ENCODE data around the gene AURKAIP1.
"Not testable (repeated sequence)": the region's sequence is repeated elsewhere in the genome, so short reads cannot be mapped to it uniquely, and the experiment has no call there.

AURKAIP1 gene

DNA sequence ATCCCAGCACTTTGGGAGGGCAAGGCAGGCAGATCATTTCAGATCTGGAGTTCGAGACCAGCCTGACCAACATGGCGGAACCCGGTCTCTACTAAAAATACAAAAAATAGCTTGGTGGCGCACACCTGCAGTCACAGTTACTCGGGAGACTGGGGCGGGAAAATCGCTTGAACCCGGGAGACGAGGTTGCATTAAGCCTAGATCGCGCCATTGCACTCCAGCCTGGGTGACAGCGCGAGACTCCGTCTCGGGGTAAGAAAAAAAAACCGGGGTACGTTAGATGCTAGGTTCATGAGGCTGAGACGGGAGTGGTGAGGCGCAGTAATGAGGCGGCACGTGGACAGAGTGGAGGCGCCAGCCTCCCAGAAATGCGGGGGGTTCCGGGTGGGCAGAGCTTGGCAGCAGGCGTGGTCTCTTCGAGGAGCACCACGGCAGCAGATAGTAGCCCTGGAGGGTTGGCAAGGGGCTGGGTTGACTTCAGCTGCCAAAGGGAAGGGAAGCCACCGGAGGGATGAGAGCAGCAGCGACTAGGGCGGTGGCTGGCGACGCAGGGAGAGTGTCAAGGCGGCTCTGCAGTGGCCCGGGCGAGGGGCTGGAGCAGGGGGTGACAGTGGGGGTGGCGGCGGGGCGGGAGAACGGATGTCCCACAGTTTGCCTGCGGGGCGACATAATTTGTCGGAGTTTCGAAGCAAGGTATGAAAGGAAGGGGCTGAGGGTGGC, 31.3 kb upstream of the AURKAIP1 start:
- DNase-seq, result no peak

DNA sequence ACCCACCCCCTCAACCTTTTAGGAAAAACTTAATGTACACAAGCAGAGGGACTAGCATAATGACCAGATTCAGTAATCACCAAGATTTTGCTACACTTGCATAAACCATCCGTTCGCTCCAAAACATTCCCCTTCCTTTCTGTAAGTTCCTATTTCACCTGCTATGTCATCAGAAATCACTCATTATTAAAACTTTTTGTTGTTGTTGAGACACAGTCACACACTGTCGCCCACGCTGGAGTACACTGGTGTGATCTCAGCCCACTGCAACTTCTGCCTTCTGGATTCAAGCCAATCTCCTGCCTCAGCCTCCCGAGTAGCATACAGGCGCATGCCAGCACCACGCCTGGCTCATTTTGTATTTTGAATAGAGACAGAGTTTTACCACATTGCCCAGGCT, 28.6 kb upstream of the AURKAIP1 start:
- DNase-seq, result no peak

DNA sequence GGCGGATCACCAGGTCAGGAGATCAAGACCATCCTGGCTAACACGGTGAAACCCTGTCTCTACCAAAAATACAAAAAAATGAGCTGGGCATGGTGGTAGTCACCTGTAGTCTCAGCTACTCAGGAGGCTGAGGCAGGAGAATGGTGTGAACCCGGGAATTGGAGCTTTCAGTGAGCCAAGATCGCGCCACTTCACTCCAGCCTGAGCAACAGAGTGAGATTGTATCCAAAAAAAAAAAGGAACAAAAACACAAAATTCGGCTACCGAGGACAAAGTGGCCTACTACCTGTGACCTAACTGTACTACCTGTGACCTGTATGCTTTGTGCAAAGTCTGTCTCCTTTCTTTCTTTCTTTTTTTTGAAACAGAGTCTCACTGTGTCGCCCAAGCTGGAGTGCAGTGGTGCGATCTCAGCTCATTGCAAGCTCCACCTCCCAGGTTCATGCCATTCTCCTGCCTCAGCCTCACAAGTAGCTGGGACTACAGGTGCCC, 27.9 kb upstream of the AURKAIP1 start:
- DNase-seq, result not testable (repeated sequence)

DNA sequence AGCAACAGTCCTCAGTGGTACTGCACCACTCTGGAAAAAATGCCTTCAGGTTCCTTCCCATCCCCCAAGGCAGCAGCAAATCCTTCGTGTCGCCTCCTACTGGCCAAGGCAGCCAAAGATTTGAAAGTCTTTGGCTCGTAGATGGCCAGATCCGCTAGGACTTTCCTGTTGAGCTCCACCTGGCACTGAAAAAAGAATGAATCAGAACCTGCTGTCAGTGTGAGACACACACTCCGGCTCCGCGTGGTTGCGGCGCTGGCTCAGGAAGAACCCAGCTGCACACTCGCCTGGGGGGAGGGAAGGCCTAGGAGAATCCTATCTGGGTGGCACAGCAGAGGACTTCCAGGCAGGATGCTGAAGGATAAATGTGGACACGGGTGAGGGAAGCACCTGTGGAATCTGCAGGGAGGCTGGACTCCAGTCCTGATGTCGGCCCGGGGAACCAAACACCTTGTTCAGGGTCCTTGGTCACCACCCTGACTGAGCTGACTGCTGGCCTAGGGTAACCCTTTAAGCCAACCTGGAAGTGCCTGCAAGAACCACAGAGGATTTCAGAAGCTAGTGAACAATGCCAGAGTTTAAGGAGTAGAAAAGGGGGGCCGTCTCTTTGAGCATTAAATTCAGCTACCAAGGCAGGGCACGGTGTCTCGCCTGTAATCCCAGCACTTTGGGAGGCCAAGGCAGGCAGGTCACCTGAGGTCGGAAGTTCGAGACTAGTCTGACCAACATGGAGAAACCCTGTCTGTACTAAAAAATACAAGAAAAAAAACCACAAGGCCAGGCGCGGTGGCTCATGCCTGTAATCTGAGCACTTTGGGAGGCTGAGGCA, 27.3 kb upstream of the AURKAIP1 start:
- DNase-seq, result no peak

DNA sequence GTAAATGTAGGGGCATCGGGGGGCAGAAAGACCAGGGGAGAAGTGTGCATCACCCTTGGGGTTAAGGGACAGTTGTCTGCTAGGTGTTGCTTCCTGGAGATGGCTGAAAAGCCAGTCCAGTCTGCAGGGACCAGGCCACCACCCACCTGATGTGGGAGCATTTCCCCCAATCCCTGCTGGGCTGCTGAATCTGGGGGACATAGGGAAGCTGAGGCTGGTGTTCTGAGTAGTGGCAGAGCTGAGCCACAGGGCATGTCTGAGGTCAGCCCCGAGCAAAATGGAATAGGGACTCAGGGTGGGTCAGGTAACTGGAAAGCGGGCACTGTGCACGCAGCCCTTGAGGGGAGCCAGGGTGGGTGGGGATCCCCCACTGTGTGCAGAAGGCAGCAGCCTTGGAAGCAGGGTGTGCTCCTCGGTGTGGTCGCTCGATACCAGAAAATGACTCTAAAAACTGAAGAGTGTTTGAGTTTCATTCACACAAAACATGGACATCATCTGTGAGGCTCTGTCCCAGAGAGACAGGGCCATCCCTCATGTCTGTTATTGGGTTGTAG, 26.5 kb upstream of the AURKAIP1 start:
- no peak for DNase-seq

DNA sequence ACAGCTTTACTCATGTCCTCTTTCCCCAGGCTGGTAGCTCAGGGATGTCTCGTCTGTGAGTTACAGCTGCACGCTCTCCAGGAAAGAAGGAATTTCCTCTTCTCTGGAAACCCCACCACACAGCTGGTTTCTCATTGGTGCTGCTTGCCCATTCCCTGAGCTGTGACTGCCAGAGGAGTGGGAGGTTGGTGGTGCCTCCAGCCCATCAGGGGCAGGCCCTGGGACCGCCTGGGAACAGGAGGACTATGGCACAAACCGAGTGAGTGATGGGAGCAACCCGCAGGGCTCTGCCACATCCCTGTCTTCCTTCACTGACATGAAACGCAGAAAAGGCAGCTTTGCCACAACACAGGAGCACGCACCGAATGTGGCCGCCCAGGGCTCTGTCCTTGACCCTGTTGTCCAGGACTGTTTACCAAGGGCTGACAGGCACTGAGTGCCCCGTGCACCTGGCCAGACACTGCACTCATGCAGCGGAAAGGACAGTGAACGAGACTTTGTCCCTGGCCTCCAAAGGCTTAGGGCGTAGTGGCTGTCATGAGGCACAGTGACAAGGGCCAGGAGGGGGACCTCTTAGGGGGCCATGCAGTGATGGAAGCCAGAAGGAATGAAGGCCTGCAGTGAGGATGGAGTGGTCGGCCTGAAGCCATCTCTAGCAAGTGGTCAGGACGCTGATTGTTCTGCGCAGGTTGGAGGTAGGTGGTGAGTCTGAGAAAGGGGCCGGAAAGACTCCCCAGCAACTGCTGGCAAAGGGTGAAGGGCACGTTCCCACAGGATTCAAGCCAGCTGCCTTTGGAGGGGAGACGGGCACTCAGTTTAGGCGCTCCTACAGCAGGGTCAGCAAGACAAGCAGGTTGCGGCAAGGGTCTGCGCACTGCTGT, 25.8 kb upstream of the AURKAIP1 start:
- DNase-seq, result no peak

DNA sequence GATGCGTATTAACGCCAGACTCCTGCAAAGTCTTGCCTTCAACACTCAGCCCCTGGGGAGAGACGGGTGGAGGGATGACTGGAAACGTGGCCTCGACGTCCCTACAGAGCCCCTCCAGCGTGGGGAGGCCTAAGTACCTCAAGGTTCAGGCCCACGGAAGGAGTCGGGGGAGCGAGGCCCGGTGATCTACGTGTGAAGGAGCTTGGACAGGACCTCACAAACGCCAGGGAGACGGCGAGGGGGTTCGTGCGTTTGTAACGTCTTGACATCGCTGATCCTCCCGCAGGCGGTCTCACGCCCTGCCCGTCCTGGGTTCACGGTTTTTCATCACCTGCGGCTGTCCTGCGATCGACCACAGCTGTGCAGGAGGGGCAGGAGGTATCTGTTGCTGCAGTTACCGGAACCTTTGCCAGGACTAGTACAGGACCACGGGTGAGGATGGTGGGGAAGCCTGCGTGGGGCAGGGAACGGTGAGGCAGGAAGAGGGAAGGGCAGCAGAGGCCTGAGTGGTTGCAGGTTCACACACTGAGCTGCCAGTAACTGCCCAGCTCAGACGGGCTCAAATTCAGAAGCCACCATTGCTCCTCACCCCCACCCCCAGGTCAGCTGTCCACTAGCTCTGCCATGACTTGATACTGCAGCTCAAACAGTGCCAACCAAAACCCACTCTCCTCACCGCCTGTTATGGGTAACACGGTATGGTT, 25.0 kb upstream of the AURKAIP1 start:
- no peak for DNase-seq

DNA sequence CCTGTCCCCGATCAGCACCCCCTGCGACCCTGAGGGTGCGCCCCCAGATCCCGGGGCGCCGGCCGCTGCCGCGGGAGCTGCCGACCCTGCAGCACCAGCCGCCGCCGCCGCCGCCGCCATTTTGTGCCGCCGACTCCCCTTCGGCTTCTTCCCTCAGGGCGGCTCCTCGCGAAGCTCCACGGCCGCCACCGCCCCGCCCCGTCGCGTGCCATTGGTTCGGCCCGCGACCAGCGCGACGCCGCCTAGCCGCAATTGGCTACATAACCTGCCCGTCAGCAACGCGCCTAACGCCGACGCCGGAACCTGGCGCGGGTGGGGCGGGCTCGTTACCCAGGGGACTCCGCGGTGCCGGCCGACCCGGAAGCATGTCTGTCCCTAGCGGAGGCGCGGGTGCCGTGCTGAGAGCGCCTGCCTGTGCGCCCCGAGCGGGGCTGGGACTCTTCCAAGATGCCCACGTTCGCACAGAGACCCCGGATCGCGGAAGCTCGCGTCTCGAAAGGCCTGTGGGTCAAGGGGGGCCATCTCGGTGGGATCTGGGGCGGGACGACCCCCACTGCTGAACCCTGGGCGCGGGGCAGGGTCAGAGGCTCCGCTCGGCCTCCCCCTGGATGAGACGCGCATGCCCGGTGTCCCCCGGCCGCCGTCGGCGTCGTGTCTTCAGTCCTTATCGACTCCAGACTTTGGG, 24.3 kb upstream of the AURKAIP1 start, which contains the start of gene CCNL2:
Gene CCNL2 (minus strand): TSS at position 149 of the 685 bp plus-strand sequence. CDS start 29 bp downstream, at position 120.
- DNase-seq, result peak; percentile 80

DNA sequence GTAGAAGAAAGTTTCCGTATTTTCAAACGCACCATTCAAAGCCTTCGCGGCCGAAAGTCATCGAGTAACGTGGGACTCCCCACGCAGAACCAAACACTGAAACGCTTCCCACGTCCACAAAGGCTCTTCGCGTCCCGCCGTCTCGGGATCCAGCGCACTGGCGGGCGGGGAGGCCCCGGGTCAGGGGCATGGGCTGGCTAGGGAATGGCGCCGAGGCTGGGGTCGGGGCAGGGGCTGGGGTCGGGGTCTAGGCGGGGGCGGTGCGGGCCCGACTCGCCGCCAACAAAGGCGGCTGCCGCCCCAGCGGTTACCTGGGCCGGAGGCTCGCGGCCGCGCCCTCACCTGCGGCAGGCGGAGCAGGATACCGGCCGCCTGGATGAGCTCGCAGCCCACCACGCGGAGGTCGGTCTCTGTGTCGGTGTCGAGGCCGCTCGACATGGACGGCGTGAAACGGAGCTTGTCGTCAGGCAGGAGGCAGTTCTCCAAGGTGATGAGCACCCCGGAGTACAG, 23.7 kb upstream of the AURKAIP1 start:
- no peak for DNase-seq

DNA sequence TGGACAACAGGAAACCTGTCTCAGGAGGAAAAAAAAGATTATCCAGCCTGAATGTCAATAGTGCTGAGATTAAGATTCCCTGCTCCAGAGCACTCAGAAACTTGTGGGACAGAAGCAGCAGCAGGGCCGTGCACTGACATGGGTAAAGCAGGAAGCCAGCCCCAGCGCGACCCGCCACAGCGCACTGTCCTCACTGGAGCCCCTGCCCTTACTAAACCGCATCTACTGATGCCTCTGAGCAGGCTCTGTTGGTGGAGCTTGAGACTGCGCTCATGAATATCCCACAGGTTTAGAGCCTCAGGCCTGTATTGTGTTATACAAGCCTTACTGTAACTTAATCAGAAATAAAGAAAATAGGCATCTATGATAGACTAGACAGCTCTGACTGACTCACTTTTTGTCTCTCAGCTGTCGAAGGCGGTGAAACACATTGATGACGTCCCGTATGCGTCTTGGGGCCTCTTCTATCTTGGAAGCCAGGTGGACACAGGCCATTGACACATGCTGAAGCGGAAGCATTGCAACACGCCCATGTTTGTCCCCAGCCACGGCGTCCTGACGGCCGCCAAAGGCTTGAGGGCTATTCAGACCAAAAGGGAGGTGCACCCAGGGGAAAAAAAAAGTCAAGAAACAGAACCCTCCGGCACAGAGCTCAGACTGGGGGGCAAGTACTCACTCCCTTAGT, 23.0 kb upstream of the AURKAIP1 start:
- DNase-seq, result no peak

DNA sequence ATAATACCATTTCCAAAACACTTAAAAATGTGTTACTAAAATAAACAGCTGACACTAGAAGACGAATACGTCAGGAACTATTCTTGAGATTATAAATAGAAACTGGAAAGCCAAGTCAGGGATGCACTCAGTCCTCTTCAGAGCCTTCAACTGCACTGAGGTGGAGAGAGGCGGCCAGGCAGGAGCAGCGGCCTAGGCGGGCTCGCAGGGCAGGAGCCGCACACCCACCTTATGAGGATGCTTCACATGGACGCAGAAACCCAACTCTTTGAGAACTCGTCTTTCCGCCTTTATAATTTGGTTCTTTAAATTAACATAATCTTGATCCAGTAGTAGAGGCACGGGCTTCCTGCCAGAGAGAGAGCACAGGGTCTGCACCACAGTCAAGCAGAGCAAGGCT, 20.2 kb upstream of the AURKAIP1 start:
- no peak for DNase-seq

DNA sequence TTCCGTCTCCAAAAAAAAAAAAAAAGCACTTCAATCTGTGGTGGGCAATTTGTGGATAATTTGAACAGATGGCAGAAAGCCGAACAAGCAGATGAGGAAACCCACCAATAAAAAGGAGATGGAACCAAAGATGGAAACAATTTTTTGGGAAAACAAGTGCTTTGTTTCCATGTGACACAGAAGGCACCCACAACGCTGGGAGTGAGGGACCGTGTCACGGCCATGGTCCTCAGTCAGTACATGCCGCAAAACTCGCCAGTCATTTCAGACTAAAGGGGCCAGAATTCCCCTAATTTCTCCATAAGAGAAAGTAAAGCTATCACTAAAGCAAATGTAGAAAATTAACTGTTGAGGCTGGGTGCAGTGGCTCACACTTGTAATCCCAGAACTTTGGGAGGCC, 19.1 kb upstream of the AURKAIP1 start:
- DNase-seq, result no peak

DNA sequence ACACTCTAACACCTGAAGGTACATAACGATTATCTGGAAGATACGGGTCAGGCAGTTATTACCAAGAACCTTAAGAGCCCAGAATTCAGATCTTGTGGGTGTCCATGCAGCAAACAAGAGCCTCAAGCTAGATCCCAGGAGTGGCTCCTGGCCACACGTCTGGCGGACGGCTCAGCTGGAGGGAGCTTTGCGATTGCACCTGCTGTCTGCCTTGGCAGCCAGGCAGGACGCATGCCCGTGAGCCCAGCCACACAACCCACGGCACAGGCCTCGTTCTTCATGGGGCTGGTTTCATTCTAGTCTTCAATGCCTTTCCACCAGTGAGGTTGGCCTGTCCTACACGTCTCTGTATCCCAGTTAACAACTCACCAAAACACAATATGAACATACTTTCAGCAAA, 18.4 kb upstream of the AURKAIP1 start:
- DNase-seq, result no peak

DNA sequence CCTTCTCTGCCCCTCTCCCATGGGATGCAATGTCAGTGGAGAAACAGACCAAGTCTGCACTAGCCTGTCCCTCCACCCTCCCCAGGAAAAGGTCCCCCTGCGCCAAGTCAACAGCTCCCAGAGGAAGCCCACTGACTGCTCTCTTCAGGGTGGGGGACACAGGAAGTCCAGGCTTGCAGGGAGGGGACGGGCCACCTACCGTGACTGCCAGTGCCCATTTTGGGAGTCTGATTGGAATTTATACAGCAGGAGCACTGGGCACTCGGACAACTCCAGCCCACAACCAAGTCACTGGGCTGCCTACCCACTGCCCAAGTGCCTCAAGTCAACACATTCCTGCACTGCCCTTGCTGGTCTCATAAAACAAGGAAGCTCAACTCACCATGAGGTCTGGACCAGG, 18.0 kb upstream of the AURKAIP1 start:
- no peak for DNase-seq

DNA sequence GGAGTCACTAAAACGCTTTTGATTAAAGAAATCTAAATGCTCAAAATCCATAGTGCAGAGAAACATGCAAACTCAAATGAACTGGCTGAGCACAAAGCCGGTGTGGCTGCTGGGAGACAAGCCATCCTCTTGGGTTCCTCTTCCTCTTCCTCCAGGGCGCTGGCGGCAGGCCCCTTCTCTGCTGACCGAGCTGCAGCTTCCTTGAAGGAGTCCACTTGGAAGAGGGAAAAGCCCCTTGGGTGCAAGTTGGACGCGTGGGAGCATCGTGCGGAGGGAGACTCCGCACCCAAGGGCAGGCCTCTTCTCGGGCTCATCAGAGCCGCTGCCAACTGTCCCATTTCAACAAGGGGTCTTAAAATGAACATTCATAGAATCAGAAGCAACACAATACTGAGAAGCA, 16.2 kb upstream of the AURKAIP1 start:
- no peak for DNase-seq

DNA sequence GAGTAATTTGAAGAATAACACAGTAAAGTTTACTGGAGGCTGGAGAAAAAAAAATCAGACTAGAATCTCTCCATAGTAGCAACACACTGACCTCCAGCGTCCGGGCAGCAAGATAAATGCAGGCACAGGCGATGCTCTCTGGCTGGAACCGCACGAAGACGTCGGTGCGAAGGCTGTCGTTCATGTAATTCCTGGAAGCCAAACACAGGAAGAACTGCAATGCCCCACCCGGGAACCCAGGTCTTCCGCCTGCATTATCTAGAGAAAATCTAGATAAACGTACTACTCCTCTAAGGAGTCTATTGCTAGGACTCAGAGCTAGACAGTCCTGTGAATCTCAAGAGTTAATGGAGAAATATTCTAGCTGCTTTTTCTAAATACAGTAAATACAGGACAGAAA, 15.7 kb upstream of the AURKAIP1 start:
- DNase-seq, result no peak

DNA sequence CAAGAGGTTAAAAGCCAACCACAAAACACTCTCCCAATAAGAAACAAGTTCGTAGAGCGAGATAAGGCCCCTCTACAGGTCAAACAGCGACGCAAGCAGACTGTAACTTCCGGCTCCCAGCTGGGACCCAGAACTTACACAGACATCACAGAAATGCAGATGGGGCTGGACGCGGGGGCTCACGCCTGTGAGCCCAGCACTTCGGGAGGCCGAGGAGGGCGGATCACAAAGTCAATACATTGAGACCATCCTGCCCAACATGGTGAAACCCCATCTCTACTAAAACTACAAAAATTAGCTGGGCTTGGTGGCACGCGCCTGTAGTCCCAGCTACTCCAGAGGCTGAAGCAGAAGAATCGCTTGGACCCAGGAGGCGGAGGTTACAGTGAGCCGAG, 13.1 kb upstream of the AURKAIP1 start:
- DNase-seq, result no peak

DNA sequence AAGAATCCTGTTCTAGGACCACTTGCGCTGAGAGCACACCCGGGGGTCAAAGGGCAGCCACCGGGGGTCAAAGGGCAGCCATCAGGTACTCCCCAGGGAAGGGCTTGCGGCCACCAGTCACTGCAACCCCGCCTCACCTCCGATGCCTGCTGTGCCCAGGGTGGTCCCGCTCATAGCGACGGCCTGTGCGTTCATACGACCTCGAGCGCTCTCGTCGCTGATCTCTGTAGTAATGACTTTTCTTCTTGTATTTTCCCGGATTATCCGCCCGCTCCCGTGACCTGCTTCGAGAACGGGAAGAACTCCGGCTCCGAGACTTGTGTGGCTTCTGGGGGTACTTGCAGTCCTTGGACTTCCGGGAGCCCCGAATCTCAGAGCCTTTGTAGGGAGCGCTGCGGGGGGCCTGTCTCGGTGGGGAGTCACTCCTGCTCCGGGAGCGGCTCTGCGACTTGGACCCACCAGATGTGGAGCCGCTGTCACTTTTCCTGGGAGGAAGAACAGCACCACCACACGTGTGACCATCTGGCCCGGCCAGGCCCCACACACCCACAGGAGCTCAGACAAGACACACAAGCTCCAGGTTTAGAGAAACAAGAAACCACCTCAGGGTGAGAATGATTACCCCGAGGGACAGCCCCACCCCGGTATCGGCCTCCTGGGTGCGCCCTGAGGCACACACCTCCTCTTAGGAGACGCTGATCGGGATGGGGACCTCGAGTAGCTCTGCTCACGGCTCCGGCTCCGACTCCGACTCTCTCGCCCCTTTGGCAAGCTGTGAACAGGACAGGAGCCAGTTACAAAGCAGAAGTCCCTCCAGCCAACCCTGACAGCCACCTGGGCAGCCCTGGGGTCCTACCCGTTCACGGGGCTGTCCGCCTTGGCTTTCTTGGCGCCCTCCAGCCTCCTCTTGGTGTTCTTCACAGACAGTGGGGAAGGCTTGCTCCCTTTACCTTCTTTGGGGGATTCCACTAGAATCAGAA, 12.4 kb upstream of the AURKAIP1 start:
- DNase-seq, result no peak

DNA sequence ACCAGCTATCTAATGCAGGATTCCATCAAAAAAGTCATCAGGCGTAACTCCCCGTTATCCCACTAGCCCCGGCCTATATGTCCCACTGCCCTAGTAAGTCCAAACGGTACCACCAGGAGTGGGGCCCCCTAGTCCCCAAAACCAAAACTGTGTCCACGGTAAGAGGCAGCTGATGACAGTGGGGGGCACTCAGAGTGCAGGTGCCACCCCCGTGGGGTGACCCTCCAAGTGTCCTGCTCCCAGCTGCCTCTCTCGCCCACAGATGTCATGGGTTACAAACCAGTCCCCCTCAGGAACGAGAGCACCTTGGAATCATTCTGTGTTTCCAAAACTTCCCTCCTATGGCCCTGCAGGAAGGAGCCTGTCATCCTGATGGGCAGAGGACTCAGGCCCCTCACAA, 10.9 kb upstream of the AURKAIP1 start:
- DNase-seq, result no peak

Data from NCI-H187 treated with DMSO at 0.1 percent for 48 hours (cell line).